Superior temporal gyrus (tissue), 1 donor: ENCODE measurements around the gene NOXA1.

ENCODE experiments used
- DNase-seq: peaks from one replicate; pipeline ENCODE4 v3.0.0-alpha.2; 2016; ENCODE audit errors: extremely low spot score

The NOXA1 gene

GRCh38 chr9:137387891-137388560 is 35.2 kb upstream of the NOXA1 start:
- DNase-seq: no peak

- DNase-seq: no peak
Measured at GRCh38 chr9:137388589-137389427, 34.4 kb upstream of the NOXA1 start.

GRCh38 chr9:137389428-137389746 is 33.8 kb upstream of the NOXA1 start:
- no peak for DNase-seq

GRCh38 chr9:137390553-137391410 is 32.4 kb upstream of the NOXA1 start:
- DNase-seq: peak; percentile 34

GRCh38 chr9:137391411-137391754 is 31.8 kb upstream of the NOXA1 start:
- DNase-seq: no peak

- no peak for DNase-seq
Measured at GRCh38 chr9:137392232-137393007, 30.8 kb upstream of the NOXA1 start.

GRCh38 chr9:137393176-137394150 is 29.7 kb upstream of the NOXA1 start:
- DNase-seq: no peak

GRCh38 chr9:137394866-137395665 is 28.1 kb upstream of the NOXA1 start:
- DNase-seq: no peak

- no peak for DNase-seq
Measured at GRCh38 chr9:137395666-137396010, 27.6 kb upstream of the NOXA1 start.

GRCh38 chr9:137396227-137396626 is 27.0 kb upstream of the NOXA1 start:
- DNase-seq: no peak

GRCh38 chr9:137396634-137397367 is 26.4 kb upstream of the NOXA1 start:
- DNase-seq: no peak

GRCh38 chr9:137397675-137398423 is 25.3 kb upstream of the NOXA1 start:
- DNase-seq: no peak

GRCh38 chr9:137398561-137399468 is 24.4 kb upstream of the NOXA1 start:
- no peak for DNase-seq

GRCh38 chr9:137402746-137403145 is 20.4 kb upstream of the NOXA1 start:
- no peak for DNase-seq

- no peak for DNase-seq
Measured at GRCh38 chr9:137403269-137403668, 19.9 kb upstream of the NOXA1 start.

- no peak for DNase-seq
Measured at GRCh38 chr9:137404961-137405567, 18.1 kb upstream of the NOXA1 start.

- DNase-seq: no peak
Measured at GRCh38 chr9:137405677-137406081, 17.5 kb upstream of the NOXA1 start.
